Stimulated activated naive CD8-positive, alpha-beta T cell treated with anti-CD3 and anti-CD28 coated beads, Interleukin-15, Interleukin-2, amounts not matched to agents 100 ng/mL and 50 ng/mL, for 24 hours (primary cell): ENCODE measurements around the gene DDIAS.
"Not testable (repeated sequence)": the region's sequence is repeated elsewhere in the genome, so short reads cannot be mapped to it uniquely, and the experiment has no call there.

ENCODE experiments used
- H3K27ac Mint-ChIP-seq: one replicate; pipeline ENCODE4 v1.8.0; 2021; ENCODE audit warnings: mild to moderate bottlenecking, mixed read lengths
- H3K27me3 Mint-ChIP-seq: one replicate; pipeline ENCODE4 v1.8.0; 2021; ENCODE audit warnings: mixed read lengths
- H3K36me3 Mint-ChIP-seq: one replicate; pipeline ENCODE4 v1.8.0; 2021; ENCODE audit warnings: low read depth, mixed read lengths
- H3K4me1 Mint-ChIP-seq: one replicate; pipeline ENCODE4 v1.8.0; 2021; ENCODE audit warnings: low read depth, mixed read lengths
- H3K4me3 Mint-ChIP-seq: one replicate; pipeline ENCODE4 v1.8.0; 2021; ENCODE audit warnings: mild to moderate bottlenecking, mixed read lengths
- H3K9me3 Mint-ChIP-seq: one replicate; pipeline ENCODE4 v1.8.0; 2021; ENCODE audit warnings: mixed read lengths

Gene DDIAS

GRCh38 chr11:82927264-82927880, 25.8 kb downstream of the DDIAS start:
- no peaks in the 10 kb centered on the region for H3K9me3 Mint-ChIP-seq
- peaks cover 75% of the 10 kb centered on the region for H3K36me3 Mint-ChIP-seq
- no peak overlapping the region for H3K4me3 Mint-ChIP-seq
- H3K4me1 Mint-ChIP-seq, result peaks cover 55% of the 10 kb centered on the region
- no peak overlapping the region for H3K27ac Mint-ChIP-seq
- H3K27me3 Mint-ChIP-seq, result no peaks in the 10 kb centered on the region

- H3K9me3 Mint-ChIP-seq, result no peaks in the 10 kb centered on the region
- H3K36me3 Mint-ChIP-seq, result peaks cover 75% of the 10 kb centered on the region
- H3K27me3 Mint-ChIP-seq, result no peaks in the 10 kb centered on the region
Observed at GRCh38 chr11:82929121-82929520, 27.6 kb downstream of the DDIAS start.

GRCh38 chr11:82930229-82930628, 28.7 kb downstream of the DDIAS start:
- Mint-ChIP-seq H3K27ac (no peak overlapping the region), H3K36me3 (peaks cover 76% of the 10 kb centered on the region), H3K4me1 (peaks cover 53% of the 10 kb centered on the region), H3K27me3 (no peaks in the 10 kb centered on the region), H3K9me3 (no peaks in the 10 kb centered on the region), H3K4me3 (no peak overlapping the region)

More at GRCh38 chr11:82929121-82929520, 27.6 kb downstream of the DDIAS start:
- Mint-ChIP-seq H3K4me1 (peaks cover 53% of the 10 kb centered on the region), H3K4me3 (no peak overlapping the region), H3K27ac (no peak overlapping the region)

DNA sequence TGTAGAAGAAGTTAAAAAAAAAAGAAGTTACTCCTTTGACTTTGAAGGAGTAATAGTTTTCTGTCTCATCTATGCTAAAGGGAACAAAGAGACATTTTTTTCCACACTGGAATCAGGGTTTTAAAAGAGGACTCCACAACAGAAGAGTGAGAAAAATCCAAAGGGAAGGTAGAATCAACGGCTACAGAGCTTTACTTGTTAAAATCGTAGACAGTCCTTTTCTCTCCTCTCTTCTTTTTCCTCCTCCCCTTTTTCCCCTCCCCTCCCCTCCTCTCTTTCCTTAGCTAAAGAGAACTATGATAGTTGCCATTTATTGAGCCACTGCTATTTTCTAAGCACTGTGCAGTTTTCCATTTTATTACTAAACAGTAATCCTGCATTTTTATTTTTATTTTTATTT, 29.2 kb downstream of the DDIAS start:
- Mint-ChIP-seq H3K4me3 (no peak overlapping the region), H3K36me3 (peaks cover 81% of the 10 kb centered on the region), H3K27ac (no peak overlapping the region), H3K9me3 (no peaks in the 10 kb centered on the region), H3K4me1 (peaks cover 53% of the 10 kb centered on the region), H3K27me3 (no peaks in the 10 kb centered on the region)

GRCh38 chr11:82932564-82932963, 31.0 kb downstream of the DDIAS start:
- H3K9me3 Mint-ChIP-seq, result no peaks in the 10 kb centered on the region
- H3K4me1 Mint-ChIP-seq, result peaks cover 47% of the 10 kb centered on the region
- no peaks in the 10 kb centered on the region for H3K27me3 Mint-ChIP-seq
- no peak overlapping the region for H3K27ac Mint-ChIP-seq
- no peak overlapping the region for H3K4me3 Mint-ChIP-seq
- peaks cover 81% of the 10 kb centered on the region for H3K36me3 Mint-ChIP-seq

DNA sequence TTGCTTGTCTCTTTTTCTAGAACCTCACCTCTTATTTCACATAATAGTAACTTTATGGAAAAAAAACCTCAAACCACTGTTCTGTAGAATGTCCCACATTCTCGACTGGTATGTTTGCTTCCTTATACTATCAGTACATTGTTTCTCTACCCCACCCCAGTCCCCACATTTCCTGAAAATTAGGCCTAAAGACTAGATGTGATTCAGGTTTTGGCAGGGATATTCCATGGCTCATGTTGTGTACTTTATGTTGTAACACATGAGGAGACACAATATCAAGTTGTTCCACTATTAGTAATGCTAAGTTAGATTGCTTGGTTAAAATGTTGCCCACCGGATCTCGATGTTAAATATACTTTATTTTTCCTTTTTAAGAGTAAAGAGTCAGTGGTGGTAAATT, 34.7 kb downstream of the DDIAS start:
- H3K9me3 Mint-ChIP-seq, result peaks cover 12% of the 10 kb centered on the region
- no peaks in the 10 kb centered on the region for H3K27me3 Mint-ChIP-seq
- peaks cover 59% of the 10 kb centered on the region for H3K36me3 Mint-ChIP-seq
- H3K4me1 Mint-ChIP-seq, result peaks cover 23% of the 10 kb centered on the region
- H3K4me3 Mint-ChIP-seq, result no peak overlapping the region
- no peak overlapping the region for H3K27ac Mint-ChIP-seq

- peaks cover 22% of the 10 kb centered on the region for H3K9me3 Mint-ChIP-seq
- H3K27me3 Mint-ChIP-seq, result no peaks in the 10 kb centered on the region
- H3K4me1 Mint-ChIP-seq, result peaks cover 10% of the 10 kb centered on the region
- H3K4me3 Mint-ChIP-seq, result no peak overlapping the region
- peaks cover 50% of the 10 kb centered on the region for H3K36me3 Mint-ChIP-seq
- H3K27ac Mint-ChIP-seq, result no peak overlapping the region
Observed at GRCh38 chr11:82937554-82937953, 36.0 kb downstream of the DDIAS start.

DNA sequence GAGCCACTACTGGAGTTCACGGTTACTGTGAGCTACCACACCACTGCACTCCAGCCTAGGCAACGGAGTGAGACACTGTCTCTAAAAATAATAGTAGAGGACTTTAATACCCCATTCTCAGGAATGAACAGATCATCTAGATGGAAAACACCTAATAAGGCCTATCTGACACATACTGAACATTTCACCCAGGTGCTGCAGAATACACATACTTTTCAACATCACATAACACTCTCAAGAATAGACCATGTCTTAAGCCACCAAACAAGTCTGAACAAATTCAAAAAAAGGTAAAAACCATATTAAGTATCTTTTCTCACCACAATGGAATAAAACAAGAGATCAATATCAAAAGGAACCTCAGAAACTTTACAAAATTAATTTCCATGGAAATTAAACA, 37.9 kb downstream of the DDIAS start:
- Mint-ChIP-seq H3K4me3 (no peak overlapping the region), H3K27ac (no peak overlapping the region), H3K4me1 (peaks cover 6% of the 10 kb centered on the region), H3K27me3 (no peaks in the 10 kb centered on the region), H3K36me3 (peaks cover 32% of the 10 kb centered on the region), H3K9me3 (peaks cover 28% of the 10 kb centered on the region)

DNA sequence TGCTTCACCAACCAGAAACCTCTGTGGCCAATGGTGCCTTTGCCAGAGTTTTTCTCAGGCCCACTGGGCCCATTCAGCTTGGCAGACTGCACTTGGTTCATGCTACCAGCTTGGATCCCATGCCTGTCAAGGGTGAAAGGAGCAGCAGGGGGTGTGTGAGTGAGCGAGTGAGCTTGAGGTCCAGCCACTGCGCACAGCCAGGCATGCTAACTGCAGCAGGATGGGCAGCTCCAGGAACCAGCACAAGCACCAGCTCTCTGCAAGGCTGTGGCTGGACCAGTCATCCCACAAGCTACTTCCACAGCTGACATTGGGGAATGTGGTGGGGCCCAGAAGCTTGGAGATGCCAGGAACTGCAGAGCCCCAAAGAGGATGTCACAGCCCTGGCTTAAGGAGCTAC, 40.8 kb downstream of the DDIAS start:
- peaks cover 13% of the 10 kb centered on the region for H3K36me3 Mint-ChIP-seq
- no peaks in the 10 kb centered on the region for H3K27me3 Mint-ChIP-seq
- peaks cover 15% of the 10 kb centered on the region for H3K4me1 Mint-ChIP-seq
- H3K27ac Mint-ChIP-seq, result no peak overlapping the region
- no peak overlapping the region for H3K4me3 Mint-ChIP-seq
- peaks cover 28% of the 10 kb centered on the region for H3K9me3 Mint-ChIP-seq

DNA sequence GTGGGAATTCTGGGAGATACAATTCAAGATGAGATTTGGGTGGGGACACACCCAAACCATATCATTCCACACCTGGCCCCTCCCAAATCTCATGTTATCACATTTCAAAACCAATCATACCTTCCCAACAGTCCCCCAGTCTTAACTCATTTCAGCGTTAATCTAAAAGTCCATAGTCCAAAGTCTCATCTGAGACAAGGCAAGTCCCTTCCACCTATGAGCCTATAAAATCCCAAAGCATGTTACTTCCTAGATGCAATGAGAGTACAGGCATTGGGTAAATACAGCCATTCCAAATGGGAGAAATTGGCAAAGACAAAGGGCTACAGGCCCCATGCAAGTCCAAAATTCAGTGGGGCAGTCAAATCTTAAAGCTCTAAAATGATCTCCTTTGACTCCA, 41.9 kb downstream of the DDIAS start:
- not testable (repeated sequence) for H3K4me3 Mint-ChIP-seq, H3K27ac Mint-ChIP-seq, H3K27me3 Mint-ChIP-seq
- H3K4me1 Mint-ChIP-seq, result peaks cover 15% of the 10 kb centered on the region
- H3K9me3 Mint-ChIP-seq, result peaks cover 28% of the 10 kb centered on the region
- peaks cover 13% of the 10 kb centered on the region for H3K36me3 Mint-ChIP-seq

DNA sequence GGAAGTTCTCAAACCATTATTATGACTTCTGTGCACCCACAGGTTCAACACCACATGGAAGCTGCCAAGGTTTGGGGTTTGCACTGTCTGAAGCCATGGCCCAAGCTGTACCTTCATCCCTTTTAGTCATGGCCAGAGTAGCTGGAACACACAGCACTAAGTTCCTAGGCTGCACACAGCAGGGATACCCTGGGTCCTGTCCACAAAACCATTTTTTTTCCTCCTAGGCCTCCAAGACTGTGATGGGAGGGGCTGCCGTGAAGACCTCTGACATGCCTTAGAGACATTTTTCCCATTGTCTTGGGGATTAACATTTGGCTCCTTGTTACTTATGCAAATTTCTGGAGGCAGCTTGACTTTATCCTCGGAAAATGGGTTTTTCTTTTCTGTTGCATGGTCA, 42.7 kb downstream of the DDIAS start:
- Mint-ChIP-seq H3K27me3 (no peaks in the 10 kb centered on the region), H3K9me3 (peaks cover 24% of the 10 kb centered on the region), H3K27ac (no peak overlapping the region), H3K4me1 (peaks cover 15% of the 10 kb centered on the region), H3K36me3 (peaks cover 13% of the 10 kb centered on the region), H3K4me3 (no peak overlapping the region)

GRCh38 chr11:82945041-82945440, 43.5 kb downstream of the DDIAS start:
- not testable (repeated sequence) for H3K27me3 Mint-ChIP-seq, H3K27ac Mint-ChIP-seq, H3K36me3 Mint-ChIP-seq, H3K4me1 Mint-ChIP-seq, H3K4me3 Mint-ChIP-seq
- peaks cover 31% of the 10 kb centered on the region for H3K9me3 Mint-ChIP-seq

DNA sequence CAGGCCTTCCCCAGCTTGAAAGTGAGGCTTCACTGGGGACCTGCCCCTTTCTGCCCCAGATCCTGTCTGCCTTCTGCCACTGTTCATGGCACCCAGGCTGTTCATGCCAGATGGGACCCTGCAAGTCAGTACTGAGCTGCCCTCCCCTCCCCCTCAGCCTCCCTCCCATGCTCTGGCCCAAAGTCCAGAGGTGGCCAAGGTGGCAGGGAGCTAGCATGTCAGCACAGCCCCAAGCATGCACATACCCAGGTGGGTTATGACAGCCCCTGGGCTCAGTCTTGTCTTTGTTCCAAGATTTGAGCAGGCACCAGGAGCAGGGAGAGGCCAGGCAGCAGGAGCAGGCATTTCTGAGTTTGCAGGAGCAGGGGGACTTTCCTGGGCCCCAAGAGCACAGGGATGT, 44.1 kb downstream of the DDIAS start:
- H3K27me3 Mint-ChIP-seq, result no peaks in the 10 kb centered on the region
- no peak overlapping the region for H3K4me3 Mint-ChIP-seq
- H3K4me1 Mint-ChIP-seq, result peaks cover 9% of the 10 kb centered on the region
- H3K36me3 Mint-ChIP-seq, result peaks cover 7% of the 10 kb centered on the region
- H3K27ac Mint-ChIP-seq, result no peak overlapping the region
- H3K9me3 Mint-ChIP-seq, result peaks cover 29% of the 10 kb centered on the region

- Mint-ChIP-seq H3K4me1 (peaks cover 9% of the 10 kb centered on the region), H3K36me3 (peaks cover 19% of the 10 kb centered on the region), H3K27me3 (no peaks in the 10 kb centered on the region), H3K4me3 (no peak overlapping the region), H3K27ac (no peak overlapping the region), H3K9me3 (peaks cover 18% of the 10 kb centered on the region)
Observed at GRCh38 chr11:82949352-82949751, 47.8 kb downstream of the DDIAS start.

GRCh38 chr11:82950502-82950901, 49.0 kb downstream of the DDIAS start:
- not testable (repeated sequence) for H3K4me3 Mint-ChIP-seq, H3K4me1 Mint-ChIP-seq, H3K27me3 Mint-ChIP-seq, H3K27ac Mint-ChIP-seq
- H3K36me3 Mint-ChIP-seq, result peaks cover 28% of the 10 kb centered on the region
- peaks cover 27% of the 10 kb centered on the region for H3K9me3 Mint-ChIP-seq

- Mint-ChIP-seq H3K9me3 (peaks cover 27% of the 10 kb centered on the region), H3K36me3 (peaks cover 34% of the 10 kb centered on the region), H3K4me1 (peaks cover 56% of the 10 kb centered on the region)
- H3K4me3 Mint-ChIP-seq, H3K27ac Mint-ChIP-seq, H3K27me3 Mint-ChIP-seq: not testable (repeated sequence)
Observed at GRCh38 chr11:82955736-82956453, 54.4 kb downstream of the DDIAS start.
